K562 (cell line): ENCODE measurements around the gene MPI. TPM values are rescaled to one million over a fixed set of nuclear protein-coding genes. Genes with fewer than 3 reads are reported as not detected.
A peak's percentile ranks its signal among the peaks of the same experiment; 100 is the strongest.

Experiments
- CSDE1 ChIP-seq, 2 experiments: fragments of 450-650 bp; IDR thresholded peaks; 2 replicates each; pipeline ENCODE4 v1.6.1; 2016; ENCODE audit warnings: mild to moderate bottlenecking in 1 of 2
- E2F3 ChIP-seq: fragments of 250-450 bp; sonication (Bioruptor Pico); IDR thresholded peaks from 2 replicates; pipeline ENCODE4 v1.4.0; 2020; ENCODE audit warnings: mild to moderate bottlenecking
- ETV6 ChIP-seq, 3 experiments: fragments of 150-350 bp in 1 of 3; sonication (generic) in 1 of 3; formaldehyde crosslinking in 1 of 3; IDR thresholded peaks; 2 replicates each; pipeline versions ENCODE4 v1.6.1 to v1.8.0; 2014 to 2022; ENCODE audit warnings: borderline replicate concordance in 2 of 3, low read depth in 2 of 3, antibody characterized with exemption in 1 of 3, low read length in 1 of 3, mild to moderate bottlenecking in 1 of 3, missing genetic modification reagents in 1 of 3
- FIP1L1 ChIP-seq: fragments of 200-400 bp; formaldehyde crosslinking; IDR thresholded peaks from 2 replicates; pipeline ENCODE4 v1.6.1; 2018; ENCODE audit warnings: mild to moderate bottlenecking, low read depth, low read length; ENCODE audit not compliant: poor library complexity, severe bottlenecking
- GATAD2B ChIP-seq: fragments of 450-650 bp; IDR thresholded peaks from 2 replicates; pipeline ENCODE4 v1.6.1; 2017; ENCODE audit warnings: mild to moderate bottlenecking, borderline replicate concordance
- GTF2A2 ChIP-seq: IDR thresholded peaks from 2 replicates; pipeline ENCODE4 v1.6.1; 2016; ENCODE audit warnings: mild to moderate bottlenecking, missing genetic modification characterization, missing compliant biosample characterization
- HMG20B ChIP-seq: fragments of 250-450 bp; sonication (Bioruptor Pico); IDR thresholded peaks from 2 replicates; pipeline ENCODE4 v1.5.0; 2021; ENCODE audit warnings: mild to moderate bottlenecking
- HNRNPL ChIP-seq: fragments of 200-400 bp; formaldehyde crosslinking; IDR thresholded peaks from 2 replicates; pipeline ENCODE4 v1.6.1; 2017; ENCODE audit warnings: low read depth, mild to moderate bottlenecking, low read length
- MCM3 ChIP-seq: fragments of 450-650 bp; IDR thresholded peaks from 2 replicates; pipeline ENCODE4 v1.6.1; 2016
- MEF2D ChIP-seq: conservative IDR thresholded peaks from 2 replicates; pipeline ENCODE4 v1.6.1; 2016; ENCODE audit warnings: low read depth, missing genetic modification characterization, missing compliant biosample characterization
- NFE2L1 ChIP-seq: fragments of 450-650 bp; IDR thresholded peaks from 2 replicates; pipeline ENCODE4 v1.6.1; 2016; ENCODE audit warnings: missing genetic modification characterization, low read depth, mild to moderate bottlenecking, missing compliant biosample characterization, moderate library complexity, borderline replicate concordance
- NKRF ChIP-seq: fragments of 450-650 bp; IDR thresholded peaks from 2 replicates; pipeline ENCODE4 v1.6.1; 2016; ENCODE audit warnings: borderline replicate concordance
- PHF21A ChIP-seq: fragments of 450-650 bp; IDR thresholded peaks from 2 replicates; pipeline ENCODE4 v1.6.1; 2017; ENCODE audit warnings: low read depth, borderline replicate concordance
- PKNOX1 ChIP-seq: fragments of 450-650 bp; IDR thresholded peaks from 2 replicates; pipeline ENCODE4 v1.6.1; 2016
- POLR2A ChIP-seq: fragments of 450-650 bp; conservative IDR thresholded peaks from 2 replicates; pipeline ENCODE4 v1.6.1; 2016
- STAG1 ChIP-seq: sonication (generic); formaldehyde crosslinking; IDR thresholded peaks from 2 replicates; pipeline ENCODE4 v1.5.0; 2020; ENCODE audit warnings: missing genetic modification reagents, borderline replicate concordance
- THAP7 ChIP-seq: fragments of 250-450 bp; sonication (Bioruptor Pico); IDR thresholded peaks from 2 replicates; pipeline ENCODE4 v1.5.0; 2021
- TSC22D4 ChIP-seq: fragments of 450-650 bp; IDR thresholded peaks from 2 replicates; pipeline ENCODE4 v1.6.1; 2016; ENCODE audit warnings: missing genetic modification characterization, missing biosample characterization, control low read depth
- ZBTB11 ChIP-seq, 3 experiments: fragments of 200-800 bp in 1 of 3; fragments of 250-450 bp in 1 of 3; fragments of 450-650 bp in 1 of 3; sonication (Bioruptor Pico) in 1 of 3; sonication (Bioruptor generic) in 1 of 3; formaldehyde crosslinking in 1 of 3; IDR thresholded peaks; 2 replicates each; pipeline versions ENCODE4 v1.6.1 to v1.8.0; 2016 to 2022; ENCODE audit warnings: mild to moderate bottlenecking in 2 of 3, missing genetic modification characterization in 2 of 3, missing compliant biosample characterization in 1 of 3, moderate library complexity in 1 of 3
- ZEB2 ChIP-seq: fragments of 450-650 bp; IDR thresholded peaks from 2 replicates; pipeline ENCODE4 v1.6.1; 2016
- ZNF696 ChIP-seq: fragments of 250-450 bp; sonication (Bioruptor Pico); conservative IDR thresholded peaks from 2 replicates; pipeline ENCODE4 v1.4.0; 2020; ENCODE audit warnings: mild to moderate bottlenecking, moderate library complexity
- polyA plus RNA-seq, 8 experiments: library from polyadenylated mRNA; depleted of rRNA in 4 of 8; stranded (reverse) in 5 of 8; unstranded in 3 of 8; fragments of >200 nt; fragmentation: Nextera tagmentation in 2 of 8; fragmentation: Illumina TruSeq in 1 of 8; extraction: Ambion mirVana in 2 of 8; extraction: Trizol in 1 of 8; gene quantifications; 2 replicates each; pipeline versions ENCODE4 v1.2.1 to v1.2.3, GENCODE V29; 2011 to 2014; ENCODE audit warnings: inconsistent platforms in 1 of 8, missing spikeins in 1 of 8
- total RNA-seq, 7 experiments: library from RNA; depleted of rRNA in 6 of 7; stranded (reverse); fragments of >200 nt in 6 of 7; fragmentation: Illumina TruSeq in 2 of 7; extraction: Trizol in 2 of 7; gene quantifications; 2 replicates each; pipeline versions ENCODE4 v1.2.1 to v1.2.3, GENCODE V29; 2011 to 2021; ENCODE audit warnings: low replicate concordance in 1 of 7

MPI gene
- total and polyA plus RNA-seq, 9 of the 15 experiments (the other 6 are each of a cell fraction or from before 2014, with no cell fraction given), result 30.7 to 105 (median 40.5) TPM

- TF ChIP-seq MCM3, result no peak
- TF ChIP-seq E2F3 (CRISPR knock-in tag), result no peak
- TF ChIP-seq STAG1 (CRISPR knock-in tag), result no peak
- no peak for TF ChIP-seq TSC22D4 (tag)
- peak; percentile 68; the same call in 1 of the 2 replicates for TF ChIP-seq NKRF
- TF ChIP-seq ETV6 (IDR thresholded peaks at IDR 0.05; ENCODE audit: borderline replicate concordance in 1 of 2, low read depth in 2 of 2, low read length in 1 of 2), result no peak
- no peak for TF ChIP-seq ETV6 (CRISPR knock-in tag; IDR thresholded peaks at IDR 0.05; ENCODE audit: borderline replicate concordance)
- peak; percentile 20; the same call in 1 of the 2 replicates for TF ChIP-seq PKNOX1
- TF ChIP-seq PHF21A, result no peak
- no peak for TF ChIP-seq HNRNPL
- TF ChIP-seq POLR2A, result peak; percentile 87
- TF ChIP-seq CSDE1 (IDR thresholded peaks at IDR 0.05), result no peak
- TF ChIP-seq FIP1L1, result peak; percentile 68
- 0 out of 2 replicates have a peak, but pooled peaks have one; percentile 53 for TF ChIP-seq GATAD2B
- TF ChIP-seq MEF2D (tag), result no peak
- TF ChIP-seq ZNF696 (CRISPR knock-in tag), result no peak
- TF ChIP-seq NFE2L1 (tag), result no peak
- TF ChIP-seq GTF2A2 (tag), result no peak
- TF ChIP-seq ZEB2, result no peak
- no peak for TF ChIP-seq HMG20B (CRISPR knock-in tag)
- TF ChIP-seq THAP7 (CRISPR knock-in tag), result no peak
- peak; percentile 20 to 96 (median 67); a peak in 3 of 6 replicates for TF ChIP-seq ZBTB11 (CRISPR knock-in tag; IDR thresholded peaks at IDR 0.05)
Measured at GRCh38 chr15:74906450-74907162, 16.8 kb downstream of the MPI start, which contains the start of gene FAM219B (continued).
